Spleen (tissue), 7 donors: ENCODE results near the gene RSPH9.

Source experiments
- POLR2A ChIP-seq, 3 donors: fragments of 450-650 bp; IDR thresholded peaks; one replicate each; pipeline ENCODE4 v1.5.1; 2017; ENCODE audit warnings: antibody characterized with exemption in 3 of 3, mild to moderate bottlenecking in 1 of 3
- POLR2AphosphoS5 ChIP-seq, 3 donors: sonication (generic); formaldehyde crosslinking; IDR thresholded peaks; one replicate each; pipeline ENCODE4 v1.5.1; 2017; ENCODE audit warnings: antibody characterized with exemption in 3 of 3
- TF ChIP-seq, protein P1 (sequence below), 11 experiments: fragments of 200-600 bp in 7 of 11; fragments of 450-650 bp in 4 of 11; sonication (generic) in 4 of 11; IDR thresholded peaks in 8 of 11; conservative IDR thresholded peaks in 3 of 11; 1 replicate in 7 of 11; 2 replicates in 4 of 11; pipeline versions ENCODE4 v1.4.0 to v1.8.0; 2016 to 2021; ENCODE audit warnings: antibody characterized with exemption in 11 of 11, inconsistent platforms in 4 of 11, mild to moderate bottlenecking in 1 of 11
- donor health status: DM: no; HTN: no; CAD: no; lungs with moderate emphysema.
- donor health status: DM: no; HTN: no; CAD: no.
- donor health status: DM: no; HTN: no; CAD: no.

DNA sequence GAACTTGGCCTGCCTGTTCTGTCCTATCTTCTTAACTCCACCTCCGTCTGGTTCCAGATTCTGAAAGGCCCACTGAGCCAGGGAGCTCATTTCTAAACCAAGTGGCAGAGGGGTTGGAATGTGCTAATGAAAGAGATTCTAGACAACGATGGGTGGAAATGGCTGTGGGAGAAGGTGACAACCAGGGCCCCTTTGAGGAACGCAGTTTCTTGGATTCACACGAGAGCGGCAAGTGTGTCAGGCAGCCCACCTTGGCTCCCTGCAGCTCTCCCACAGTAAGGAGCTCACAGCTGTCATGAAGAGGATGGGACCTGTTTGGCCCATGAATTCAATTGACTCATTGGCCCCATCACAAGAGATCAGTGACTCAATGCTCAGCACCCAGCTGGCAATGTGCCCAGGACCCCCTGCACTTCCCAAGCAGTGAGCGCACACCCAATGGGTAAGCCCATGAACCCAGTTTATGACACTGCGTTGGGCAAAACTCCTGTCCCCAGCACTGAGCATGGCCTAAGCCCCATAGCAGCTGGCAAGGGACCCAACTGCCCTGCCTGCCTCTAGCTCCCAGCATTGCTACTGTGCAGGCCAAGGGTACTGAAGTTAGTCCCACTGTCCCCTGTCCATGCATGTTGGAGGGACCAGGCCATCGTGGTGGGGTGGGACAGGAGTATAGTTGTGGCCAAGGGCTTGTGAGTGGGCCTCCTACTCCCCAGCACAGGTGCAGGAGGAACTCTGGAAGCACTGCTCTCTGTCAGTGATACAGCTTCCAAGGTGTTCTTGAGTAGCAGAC, 26.4 kb downstream of the RSPH9 start:
- TF ChIP-seq POLR2A (IDR thresholded peaks at IDR 0.05) (no peak), POLR2AphosphoS5 (IDR thresholded peaks at IDR 0.05) (peak in 1 of 3 donors; percentile 3)
- TF ChIP-seq, protein P1, sequence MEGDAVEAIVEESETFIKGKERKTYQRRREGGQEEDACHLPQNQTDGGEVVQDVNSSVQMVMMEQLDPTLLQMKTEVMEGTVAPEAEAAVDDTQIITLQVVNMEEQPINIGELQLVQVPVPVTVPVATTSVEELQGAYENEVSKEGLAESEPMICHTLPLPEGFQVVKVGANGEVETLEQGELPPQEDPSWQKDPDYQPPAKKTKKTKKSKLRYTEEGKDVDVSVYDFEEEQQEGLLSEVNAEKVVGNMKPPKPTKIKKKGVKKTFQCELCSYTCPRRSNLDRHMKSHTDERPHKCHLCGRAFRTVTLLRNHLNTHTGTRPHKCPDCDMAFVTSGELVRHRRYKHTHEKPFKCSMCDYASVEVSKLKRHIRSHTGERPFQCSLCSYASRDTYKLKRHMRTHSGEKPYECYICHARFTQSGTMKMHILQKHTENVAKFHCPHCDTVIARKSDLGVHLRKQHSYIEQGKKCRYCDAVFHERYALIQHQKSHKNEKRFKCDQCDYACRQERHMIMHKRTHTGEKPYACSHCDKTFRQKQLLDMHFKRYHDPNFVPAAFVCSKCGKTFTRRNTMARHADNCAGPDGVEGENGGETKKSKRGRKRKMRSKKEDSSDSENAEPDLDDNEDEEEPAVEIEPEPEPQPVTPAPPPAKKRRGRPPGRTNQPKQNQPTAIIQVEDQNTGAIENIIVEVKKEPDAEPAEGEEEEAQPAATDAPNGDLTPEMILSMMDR (IDR thresholded peaks at IDR 0.05 in 8 of 11, conservative IDR thresholded peaks at IDR 0.05 in 3 of 11): no peak
